Neural cell (in vitro differentiated cells): Measurements from ENCODE around the gene KRT86. TPM values are rescaled to one million over a fixed set of nuclear protein-coding genes. Genes with fewer than 3 reads are reported as not detected.

Experiments
- H2AFZ ChIP-seq: fragments of 200-600, 300-800 bp; sonication (generic), shearing (Covaris generic); 2 replicates; pipeline ENCODE4 v1.6.0; 2014; ENCODE audit warnings: low read depth, mild to moderate bottlenecking, antibody characterized with exemption, low read length, moderate library complexity
- H3F3A ChIP-seq: fragments of 200-600 bp; shearing (Covaris generic); 2 replicates; pipeline ENCODE4 v1.6.1; 2016; ENCODE audit warnings: mild to moderate bottlenecking, moderate library complexity, mixed read lengths, antibody characterized with exemption, low read length; ENCODE audit not compliant: insufficient read depth, poor library complexity, severe bottlenecking
- H3K27ac ChIP-seq: fragments of 200-600, 300-800 bp; sonication (generic), shearing (Covaris generic); 2 replicates; pipeline ENCODE4 v1.5.1; 2014; ENCODE audit warnings: mild to moderate bottlenecking, low read length, moderate library complexity
- H3K27me3 ChIP-seq: fragments of 300-800, 200-600 bp; sonication (generic), shearing (Covaris generic); 2 replicates; pipeline ENCODE4 v1.6.0; 2014; ENCODE audit warnings: mild to moderate bottlenecking, low read depth, low read length, moderate library complexity; ENCODE audit not compliant: insufficient read depth
- H3K36me3 ChIP-seq: fragments of 300-800, 200-600 bp; sonication (generic), shearing (Covaris generic); 2 replicates; pipeline ENCODE4 v1.5.1; 2014; ENCODE audit warnings: mild to moderate bottlenecking, antibody characterized with exemption, low read length, moderate library complexity; ENCODE audit not compliant: insufficient read depth
- H3K4me2 ChIP-seq: fragments of 300-800, 200-600 bp; sonication (generic), shearing (Covaris generic); 2 replicates; pipeline ENCODE4 v1.6.0; 2014; ENCODE audit warnings: mild to moderate bottlenecking, low read length
- H3K4me3 ChIP-seq: fragments of 300-800, 200-600 bp; sonication (generic), shearing (Covaris generic); 2 replicates; pipeline ENCODE4 v1.5.1; 2014; ENCODE audit warnings: mild to moderate bottlenecking, low read length, moderate library complexity
- H3K79me2 ChIP-seq: fragments of 200-600 bp; shearing (Covaris generic); replicated peaks from 2 replicates; pipeline ENCODE4 v1.6.0; 2014; ENCODE audit warnings: mild to moderate bottlenecking, low read length, moderate library complexity; ENCODE audit not compliant: insufficient read depth
- H3K9ac ChIP-seq: fragments of 300-800, 200-600 bp; sonication (generic), shearing (Covaris generic); 2 replicates; pipeline ENCODE4 v1.6.1; 2016; ENCODE audit warnings: mild to moderate bottlenecking, low read length, mixed read lengths
- H3K9me2 ChIP-seq: fragments of 200-600 bp; shearing (Covaris generic); 2 replicates; pipeline ENCODE4 v1.6.1; 2016; ENCODE audit warnings: mild to moderate bottlenecking, low read length, mixed read lengths; ENCODE audit not compliant: insufficient read depth
- H3K9me3 ChIP-seq: fragments of 200-600, 300-800 bp; sonication (generic), shearing (Covaris generic); 2 replicates; pipeline ENCODE4 v1.6.1; 2016; ENCODE audit warnings: mild to moderate bottlenecking, mixed run types, low read length, moderate library complexity, mixed read lengths
- H4K20me1 ChIP-seq: fragments of 200-600 bp; shearing (Covaris generic); 2 replicates; pipeline ENCODE4 v1.6.1; 2016; ENCODE audit warnings: mild to moderate bottlenecking, mixed run types; ENCODE audit not compliant: insufficient read depth
- EP300 ChIP-seq: fragments of 450-650 bp; conservative IDR thresholded peaks from 2 replicates; pipeline ENCODE4 v1.6.1; 2014; ENCODE audit warnings: antibody characterized with exemption, mild to moderate bottlenecking, moderate library complexity; ENCODE audit not compliant: poor library complexity, severe bottlenecking
- EZH2 ChIP-seq: fragments of 200-600, 300-800 bp; shearing (Covaris generic), sonication (generic); IDR thresholded peaks from 2 replicates; pipeline ENCODE4 v1.6.1; 2014; ENCODE audit warnings: antibody characterized with exemption, low read length, borderline replicate concordance, mild to moderate bottlenecking; ENCODE audit not compliant: insufficient read depth, poor library complexity, severe bottlenecking
- MXI1 ChIP-seq: fragments of 450-650 bp; conservative IDR thresholded peaks from 2 replicates; pipeline ENCODE4 v1.6.1; 2014; ENCODE audit warnings: antibody characterized with exemption, mild to moderate bottlenecking; ENCODE audit not compliant: poor library complexity, severe bottlenecking
- POLR2AphosphoS5 ChIP-seq: IDR thresholded peaks from 2 replicates; pipeline ENCODE4 v1.6.1; 2012
- RAD21 ChIP-seq: fragments of 450-650 bp; conservative IDR thresholded peaks from 2 replicates; pipeline ENCODE4 v1.6.1; 2014; ENCODE audit warnings: antibody characterized with exemption, mild to moderate bottlenecking, moderate library complexity
- REST ChIP-seq: IDR thresholded peaks from 2 replicates; pipeline ENCODE4 v1.6.1; 2012; ENCODE audit warnings: borderline replicate concordance
- SMC3 ChIP-seq: fragments of 450-650 bp; conservative IDR thresholded peaks from 2 replicates; pipeline ENCODE4 v1.6.1; 2014; ENCODE audit warnings: antibody characterized with exemption, mild to moderate bottlenecking, moderate library complexity; ENCODE audit not compliant: poor library complexity
- TAF1 ChIP-seq: IDR thresholded peaks from 2 replicates; pipeline ENCODE4 v1.6.1; 2012; ENCODE audit warnings: low read depth
- polyA plus RNA-seq: library from polyadenylated mRNA; depleted of rRNA; stranded (reverse); fragments of >200 nt; gene quantifications from 2 replicates; pipeline ENCODE4 v1.2.3, GENCODE V29; 2014
- TF ChIP-seq, protein P1 (sequence below): fragments of 450-650 bp; IDR thresholded peaks from 2 replicates; pipeline ENCODE4 v1.5.1; 2014; ENCODE audit warnings: antibody characterized with exemption, mild to moderate bottlenecking, moderate library complexity; ENCODE audit not compliant: poor library complexity, severe bottlenecking

The KRT86 gene
- polyA plus RNA-seq, 1 donor from 2014 or later = not detected

GRCh38 chr12:52296572-52297215 is 22.2 kb downstream of the KRT86 start:
- H3K9ac ChIP-seq = no peak overlapping the region
- H3K4me2 ChIP-seq = no peak overlapping the region
- no peak overlapping the region for H2AFZ ChIP-seq
- no peaks in the 10 kb centered on the region for H3K9me3 ChIP-seq
- H4K20me1 ChIP-seq = no peaks in the 10 kb centered on the region
- H3K79me2 ChIP-seq = no peaks in the 10 kb centered on the region
- no peaks in the 10 kb centered on the region for H3F3A ChIP-seq
- no peak overlapping the region for H3K4me3 ChIP-seq
- TF ChIP-seq SMC3 (no peak), MXI1 (no peak), TAF1 (no peak), POLR2AphosphoS5 (no peak), EP300 (no peak), RAD21 (no peak), REST (no peak), EZH2 (no peak)
- TF ChIP-seq, protein P1, sequence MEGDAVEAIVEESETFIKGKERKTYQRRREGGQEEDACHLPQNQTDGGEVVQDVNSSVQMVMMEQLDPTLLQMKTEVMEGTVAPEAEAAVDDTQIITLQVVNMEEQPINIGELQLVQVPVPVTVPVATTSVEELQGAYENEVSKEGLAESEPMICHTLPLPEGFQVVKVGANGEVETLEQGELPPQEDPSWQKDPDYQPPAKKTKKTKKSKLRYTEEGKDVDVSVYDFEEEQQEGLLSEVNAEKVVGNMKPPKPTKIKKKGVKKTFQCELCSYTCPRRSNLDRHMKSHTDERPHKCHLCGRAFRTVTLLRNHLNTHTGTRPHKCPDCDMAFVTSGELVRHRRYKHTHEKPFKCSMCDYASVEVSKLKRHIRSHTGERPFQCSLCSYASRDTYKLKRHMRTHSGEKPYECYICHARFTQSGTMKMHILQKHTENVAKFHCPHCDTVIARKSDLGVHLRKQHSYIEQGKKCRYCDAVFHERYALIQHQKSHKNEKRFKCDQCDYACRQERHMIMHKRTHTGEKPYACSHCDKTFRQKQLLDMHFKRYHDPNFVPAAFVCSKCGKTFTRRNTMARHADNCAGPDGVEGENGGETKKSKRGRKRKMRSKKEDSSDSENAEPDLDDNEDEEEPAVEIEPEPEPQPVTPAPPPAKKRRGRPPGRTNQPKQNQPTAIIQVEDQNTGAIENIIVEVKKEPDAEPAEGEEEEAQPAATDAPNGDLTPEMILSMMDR = no peak
- H3K36me3 ChIP-seq = no peaks in the 10 kb centered on the region
- no peaks in the 10 kb centered on the region for H3K27me3 ChIP-seq
- no peak overlapping the region for H3K27ac ChIP-seq
- no peaks in the 10 kb centered on the region for H3K9me2 ChIP-seq

DNA sequence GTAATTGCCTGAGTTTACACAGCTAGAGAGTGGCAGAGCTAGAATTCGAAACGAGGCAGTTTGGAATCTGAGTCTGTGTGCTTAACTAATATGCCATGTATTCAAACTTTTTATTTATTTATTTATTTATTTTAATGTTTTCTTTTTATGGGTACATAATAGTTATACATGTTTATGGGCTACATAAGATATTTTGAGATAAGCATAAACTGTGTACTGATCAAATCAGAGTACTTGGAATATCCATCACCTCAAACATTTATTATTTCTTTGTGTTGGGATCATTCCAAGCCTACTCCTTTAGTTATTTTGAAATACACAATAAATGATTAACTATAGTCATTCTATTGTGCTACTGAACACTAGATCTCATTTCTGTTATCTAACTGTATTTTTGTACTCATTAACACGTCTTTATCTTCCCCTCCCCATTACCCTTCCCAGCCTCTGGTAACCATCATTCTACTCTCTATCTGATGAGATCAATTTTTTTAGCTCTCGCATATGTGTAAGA is 24.3 kb downstream of the KRT86 start:
- H3K4me2 ChIP-seq = no peak overlapping the region
- H3K4me3 ChIP-seq = no peak overlapping the region
- H2AFZ ChIP-seq = no peak overlapping the region
- TF ChIP-seq EZH2 (no peak), POLR2AphosphoS5 (no peak), REST (no peak), TAF1 (no peak), SMC3 (no peak), RAD21 (no peak), EP300 (no peak), MXI1 (no peak)
- TF ChIP-seq, protein P1 = no peak
- no peaks in the 10 kb centered on the region for H3K27me3 ChIP-seq
- no peaks in the 10 kb centered on the region for H4K20me1 ChIP-seq
- no peaks in the 10 kb centered on the region for H3K79me2 ChIP-seq
- no peaks in the 10 kb centered on the region for H3K9me2 ChIP-seq
- H3K9ac ChIP-seq = no peak overlapping the region
- H3K27ac ChIP-seq = no peak overlapping the region
- H3K36me3 ChIP-seq = no peaks in the 10 kb centered on the region
- H3K9me3 ChIP-seq = no peaks in the 10 kb centered on the region
- H3F3A ChIP-seq = no peaks in the 10 kb centered on the region
